NCI-H146 treated with DMSO at 0.1 percent for 48 hours (cell line): ENCODE data around the gene CFAP97.
"Not testable (repeated sequence)": the region's sequence is repeated elsewhere in the genome, so short reads cannot be mapped to it uniquely, and the experiment has no call there.

Source experiments
- DNase-seq: peaks from one replicate; lab custom pipeline; 2025; ENCODE audit not compliant: unreplicated experiment; lab: John Stamatoyannopoulos, UW

Gene CFAP97

DNA sequence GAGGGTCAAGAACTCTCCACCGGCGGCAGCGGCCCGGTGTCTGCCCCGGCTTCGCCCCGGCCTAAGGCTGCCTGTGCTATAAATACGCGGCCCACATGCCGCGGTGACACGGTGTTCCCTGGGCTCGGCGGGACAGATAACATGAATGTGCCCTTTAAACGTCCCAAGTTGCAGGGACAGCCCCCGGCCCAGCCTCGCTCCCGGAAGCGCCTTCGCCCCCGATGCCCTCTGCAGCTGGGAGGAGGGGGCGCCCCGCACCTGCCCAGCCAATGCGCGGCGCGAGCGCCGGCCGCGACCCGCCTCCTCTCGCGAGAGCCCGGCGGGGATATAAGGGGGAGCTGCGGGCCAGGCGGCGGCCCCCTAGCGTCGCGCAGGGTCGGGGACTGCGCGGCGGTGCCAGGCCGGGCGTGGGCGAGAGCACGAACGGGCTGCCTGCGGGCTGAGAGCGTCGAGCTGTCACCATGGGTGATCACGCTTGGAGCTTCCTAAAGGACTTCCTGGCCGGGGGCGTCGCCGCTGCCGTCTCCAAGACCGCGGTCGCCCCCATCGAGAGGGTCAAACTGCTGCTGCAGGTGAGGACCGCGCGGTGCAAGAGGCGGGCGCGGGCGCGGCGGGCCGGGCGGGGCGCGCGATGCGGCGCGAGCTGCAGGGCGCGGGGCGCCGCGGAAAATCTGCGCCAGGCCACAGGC is 60.7 kb downstream of the CFAP97 start, which contains the start of gene SLC25A4:
Gene SLC25A4 (plus strand): TSS at position 355 of the 689 bp plus-strand sequence. CDS start 107 bp downstream, at position 462.
- peak; percentile 28 for DNase-seq

DNA sequence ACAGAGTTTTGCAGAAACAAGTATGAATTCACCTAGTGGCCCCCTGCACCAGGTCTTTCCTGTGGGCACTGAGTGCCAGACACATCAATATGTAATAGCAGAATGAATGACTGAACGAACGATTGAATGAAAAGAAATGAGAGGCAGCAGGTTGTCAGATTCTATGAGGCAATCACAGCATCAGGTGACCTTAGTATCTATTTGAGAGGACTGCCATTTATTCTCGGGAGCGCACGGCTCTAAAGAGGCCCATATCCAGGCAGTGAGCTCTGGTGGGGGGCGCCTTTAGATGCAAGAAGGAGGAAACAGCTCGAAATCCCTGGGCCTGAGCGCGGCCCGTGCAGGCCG is 61.3 kb downstream of the CFAP97 start:
- DNase-seq: no peak

DNA sequence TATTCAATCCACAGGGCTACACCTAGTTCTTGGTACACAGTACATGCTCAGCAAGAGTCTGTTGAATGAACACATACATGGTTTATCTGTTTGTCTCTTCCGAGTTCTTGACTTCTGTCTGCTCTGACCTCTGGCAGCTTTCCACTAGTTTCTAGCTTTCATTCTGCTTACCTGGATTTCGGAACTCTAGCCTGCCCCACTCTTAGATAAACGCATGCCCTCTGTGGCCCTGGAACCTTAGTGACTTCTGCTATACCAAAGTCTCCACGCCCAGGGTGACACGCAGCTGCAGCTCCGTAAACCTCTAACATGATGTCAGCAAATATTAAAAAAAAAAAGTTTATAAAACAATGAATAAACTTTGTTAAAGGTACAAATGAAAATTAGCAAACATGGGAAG is 62.0 kb downstream of the CFAP97 start:
- no peak for DNase-seq

DNA sequence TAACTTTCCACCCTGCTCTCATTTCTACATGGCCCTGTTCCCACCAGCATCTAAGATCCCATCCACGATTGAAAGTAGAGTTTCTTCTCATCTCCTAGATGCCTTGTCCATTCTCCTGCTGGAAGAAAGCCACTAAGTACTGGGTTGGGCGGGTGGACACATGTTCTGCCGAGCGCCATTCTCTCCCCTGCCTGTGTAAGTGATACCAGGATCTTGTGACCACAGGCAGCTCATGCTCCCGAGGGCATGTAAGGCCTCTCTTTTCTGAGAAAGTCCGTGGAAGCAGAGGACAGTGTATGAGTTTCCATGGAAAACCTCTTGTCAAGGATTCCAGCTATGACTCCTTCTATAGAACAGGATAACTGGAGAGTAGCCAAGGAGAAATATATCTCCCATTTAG is 64.1 kb downstream of the CFAP97 start:
- no peak for DNase-seq

DNA sequence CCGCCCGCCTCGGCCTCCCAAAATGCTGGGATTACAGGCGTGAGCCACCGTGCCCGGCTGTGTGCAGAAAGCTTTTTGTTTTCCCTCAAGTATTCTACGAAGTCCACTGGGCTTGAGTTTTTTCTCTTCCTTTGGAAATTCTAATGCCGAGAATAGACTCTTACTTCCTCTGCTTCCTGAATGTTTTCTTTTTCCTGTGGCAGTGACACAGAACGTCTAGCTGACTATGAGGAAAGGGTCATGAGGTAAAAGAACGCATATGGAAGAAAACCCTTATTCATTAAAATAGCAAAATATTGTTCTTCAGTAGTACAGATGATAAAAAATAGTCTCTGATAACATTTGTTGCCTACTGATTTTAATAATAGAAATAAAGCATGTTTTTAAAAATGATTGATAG is 65.6 kb downstream of the CFAP97 start:
- no peak for DNase-seq

DNA sequence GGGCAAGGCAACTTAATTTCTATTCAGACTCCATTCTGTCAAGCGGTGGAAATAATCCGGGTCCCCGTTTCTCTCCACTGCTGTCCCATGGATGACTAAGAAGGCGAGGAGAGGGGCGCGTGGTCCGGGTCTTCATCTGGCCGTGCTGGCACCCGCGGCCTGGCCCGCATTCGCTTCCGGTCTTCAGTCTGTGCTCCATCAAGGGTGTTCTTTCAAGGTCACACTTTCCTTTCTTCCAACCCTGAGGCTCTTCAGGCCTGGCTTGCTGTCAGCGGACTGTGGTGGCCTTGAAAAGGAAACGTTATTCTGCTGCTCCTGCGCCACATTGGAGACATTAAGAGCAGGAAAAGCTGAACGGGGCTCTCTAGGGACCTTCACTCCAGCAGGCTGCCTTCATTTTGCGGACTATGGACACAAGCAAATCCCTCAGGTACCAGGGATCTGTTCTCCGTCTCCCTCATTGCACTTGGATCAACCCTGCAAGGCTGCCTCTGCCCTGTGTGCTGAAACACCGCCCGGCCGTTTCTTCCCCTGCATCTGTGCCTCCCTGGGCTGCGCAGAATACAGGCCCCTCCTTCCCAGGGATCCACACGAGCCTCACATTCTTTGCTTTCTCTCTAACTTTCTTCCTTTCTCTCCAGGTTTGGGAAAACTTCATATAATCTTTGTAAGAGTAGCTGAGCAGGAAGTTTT is 66.4 kb downstream of the CFAP97 start:
- DNase-seq: no peak

DNA sequence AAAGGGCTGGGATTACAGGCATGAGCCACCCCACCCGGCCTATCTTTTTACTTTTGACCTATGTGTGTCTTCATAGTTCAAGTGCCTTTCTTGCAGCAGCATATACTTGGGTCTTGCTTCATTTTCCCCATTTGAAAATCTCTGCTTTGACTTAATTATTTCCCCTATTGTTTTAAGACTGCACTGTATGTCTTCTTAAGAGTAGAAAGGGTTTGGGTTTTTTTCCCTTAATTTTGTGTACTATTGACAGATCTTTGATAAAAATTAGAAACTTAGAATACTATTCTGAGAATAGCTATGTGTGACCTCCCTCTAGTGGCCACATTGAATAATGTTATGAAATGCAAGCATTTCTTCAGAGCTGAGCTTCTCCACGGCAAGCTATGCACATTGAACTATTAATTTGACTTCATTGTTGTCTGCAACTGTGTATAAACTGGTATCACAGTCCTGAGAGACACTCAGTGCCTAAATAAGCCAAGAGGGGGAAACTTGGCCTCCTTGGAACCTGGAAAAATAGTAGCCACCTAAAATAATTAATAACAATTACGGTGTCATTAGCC is 69.4 kb downstream of the CFAP97 start:
- peak; percentile 2 for DNase-seq

DNA sequence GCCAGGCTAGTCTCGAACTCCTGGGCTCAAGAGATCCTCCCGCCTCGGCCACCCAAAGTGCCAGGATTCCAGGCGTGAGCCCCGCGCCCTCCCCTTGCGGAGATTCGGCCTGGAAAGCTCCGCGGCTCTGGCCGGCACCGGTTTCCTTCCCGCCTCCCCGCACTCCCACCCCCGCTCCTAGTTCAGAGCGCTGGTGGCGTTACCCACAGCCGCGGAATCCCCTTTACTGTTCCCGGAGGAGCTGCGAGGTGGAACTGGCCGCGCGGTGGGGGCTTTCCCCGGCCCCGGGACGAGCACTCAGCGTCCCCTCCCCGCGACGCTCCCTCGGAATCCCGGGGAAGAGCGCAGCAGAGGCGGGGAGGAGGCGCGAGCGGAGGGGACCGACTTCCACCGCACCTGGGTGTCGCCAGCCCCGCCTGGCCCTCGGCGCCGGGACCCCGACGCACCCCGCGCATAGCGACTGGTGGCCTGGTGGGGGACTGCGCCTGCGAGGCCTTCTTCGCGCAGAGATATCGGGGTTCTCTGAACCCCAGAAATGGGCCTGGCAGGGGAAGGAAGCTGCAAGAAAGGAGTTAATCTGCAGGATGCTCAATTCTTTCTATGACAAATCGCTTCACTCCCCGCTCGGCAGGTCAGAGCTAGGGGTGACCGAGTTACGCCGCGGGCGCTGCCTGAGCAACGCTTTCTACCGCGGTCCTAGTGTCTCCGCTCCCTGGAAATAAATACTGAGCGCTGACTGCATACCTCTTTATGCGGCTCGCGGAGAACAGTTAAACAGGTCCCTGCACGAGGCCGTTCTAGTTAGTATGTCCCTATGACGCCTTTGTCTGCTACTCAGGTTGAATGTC is 75.3 kb downstream of the CFAP97 start:
- peak; percentile 2 for DNase-seq

DNA sequence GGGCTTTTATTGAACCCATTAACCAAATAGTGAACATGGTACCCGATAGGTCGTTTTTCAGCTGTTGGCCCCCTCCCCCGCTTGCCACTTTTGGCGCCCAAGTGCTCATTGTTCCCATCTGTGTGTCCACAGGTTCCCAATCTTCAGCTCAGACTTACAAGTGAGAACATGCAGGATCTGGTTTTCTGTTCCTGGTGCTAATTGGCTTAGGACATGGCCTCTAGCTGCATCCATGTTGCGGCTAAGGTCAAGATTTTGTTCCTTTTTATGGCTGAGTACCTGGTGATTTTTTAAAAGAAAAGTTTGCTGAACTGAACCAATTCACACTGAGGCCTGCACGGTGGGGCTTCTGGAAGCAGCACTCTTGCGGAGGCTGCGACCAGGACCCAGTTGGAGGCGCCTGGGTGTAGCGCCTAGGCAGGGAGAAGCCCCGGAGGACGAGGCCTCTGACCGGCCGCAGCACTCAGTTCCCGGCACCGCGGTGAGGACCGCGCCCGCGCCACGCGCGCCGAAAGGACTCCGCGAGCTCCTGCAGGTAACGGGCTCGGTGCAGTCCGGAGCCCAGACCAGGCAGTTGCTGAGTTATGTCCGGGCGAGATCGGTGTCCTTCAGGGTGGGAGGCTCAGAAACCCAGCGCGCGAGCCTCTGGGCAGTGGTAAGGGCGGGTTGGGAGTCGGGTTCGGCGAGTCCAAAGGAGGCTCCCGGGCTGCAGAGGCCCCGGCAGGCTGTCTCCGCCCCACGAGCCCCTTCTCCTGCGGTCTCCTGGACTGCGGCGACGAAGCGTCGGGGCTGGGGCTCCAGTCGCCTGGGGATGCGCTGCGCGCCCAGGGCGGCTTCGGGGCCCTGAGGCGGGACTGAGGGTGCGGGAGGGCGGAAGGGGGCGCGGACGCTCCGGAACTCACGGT is 76.5 kb downstream of the CFAP97 start:
- DNase-seq: no peak

DNA sequence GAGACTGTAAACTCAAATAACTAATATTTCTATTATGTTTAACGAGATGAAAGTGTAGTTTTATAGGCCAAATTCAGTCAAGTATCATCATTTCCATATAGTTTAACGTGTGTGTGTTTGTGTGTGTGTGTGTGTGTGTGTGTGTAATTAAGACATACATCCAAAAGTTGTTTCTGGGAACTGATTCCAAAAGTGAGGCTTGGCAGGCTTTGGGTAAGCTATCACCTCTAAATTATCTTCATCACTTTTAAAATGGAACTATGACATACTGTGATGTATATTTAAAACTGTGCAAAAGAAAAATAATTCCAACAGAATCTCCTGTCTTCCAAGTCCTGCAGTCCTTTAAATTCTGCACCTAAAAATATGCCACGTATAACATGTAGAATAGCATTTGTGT is 79.8 kb downstream of the CFAP97 start:
- DNase-seq: no peak

DNA sequence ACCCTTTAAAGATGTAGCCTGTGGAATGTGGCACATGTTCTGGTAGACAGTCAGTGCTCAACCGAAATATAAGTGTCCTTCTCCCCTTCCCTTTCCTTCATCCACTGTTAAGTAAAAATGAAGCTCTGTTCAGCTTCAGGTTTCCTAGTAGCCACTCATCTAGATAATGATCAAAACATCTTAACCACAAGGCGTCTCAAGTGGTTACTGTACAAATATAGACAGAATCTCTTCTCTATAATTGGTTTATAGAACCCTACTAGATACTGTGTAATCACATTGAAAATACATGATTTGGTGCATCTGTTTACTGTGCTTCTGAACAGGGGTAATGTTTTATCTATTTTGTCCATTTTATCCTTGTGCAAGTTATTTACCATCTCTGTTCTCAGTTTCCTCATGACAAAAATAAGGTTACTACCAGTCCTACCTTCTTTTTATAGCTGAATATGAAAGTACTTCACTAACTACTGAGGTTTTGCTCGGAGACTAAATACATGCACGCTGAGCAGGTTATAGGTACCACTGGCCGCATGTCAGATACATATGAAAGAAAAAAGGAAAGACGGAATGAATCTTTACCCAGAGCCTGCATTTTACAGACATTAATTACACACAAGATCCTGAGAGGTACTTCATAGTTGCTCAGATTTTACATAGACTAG is 81.0 kb downstream of the CFAP97 start:
- DNase-seq: no peak

DNA sequence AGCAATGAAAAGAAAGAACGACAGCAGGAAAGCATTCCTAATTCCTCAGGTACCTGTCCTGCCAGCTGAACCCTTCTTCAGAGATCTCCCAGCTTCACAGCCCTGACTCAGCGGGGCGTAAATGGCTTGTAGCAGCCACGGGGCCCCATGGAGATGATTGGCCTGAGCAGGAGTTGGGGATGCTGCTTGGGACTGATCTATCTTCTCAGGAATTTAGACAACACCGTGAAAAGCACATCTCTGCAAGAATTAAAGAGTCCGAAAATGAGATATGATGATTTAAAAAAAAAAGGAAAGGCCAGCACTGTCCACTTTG is 83.2 kb downstream of the CFAP97 start:
- no peak for DNase-seq

DNA sequence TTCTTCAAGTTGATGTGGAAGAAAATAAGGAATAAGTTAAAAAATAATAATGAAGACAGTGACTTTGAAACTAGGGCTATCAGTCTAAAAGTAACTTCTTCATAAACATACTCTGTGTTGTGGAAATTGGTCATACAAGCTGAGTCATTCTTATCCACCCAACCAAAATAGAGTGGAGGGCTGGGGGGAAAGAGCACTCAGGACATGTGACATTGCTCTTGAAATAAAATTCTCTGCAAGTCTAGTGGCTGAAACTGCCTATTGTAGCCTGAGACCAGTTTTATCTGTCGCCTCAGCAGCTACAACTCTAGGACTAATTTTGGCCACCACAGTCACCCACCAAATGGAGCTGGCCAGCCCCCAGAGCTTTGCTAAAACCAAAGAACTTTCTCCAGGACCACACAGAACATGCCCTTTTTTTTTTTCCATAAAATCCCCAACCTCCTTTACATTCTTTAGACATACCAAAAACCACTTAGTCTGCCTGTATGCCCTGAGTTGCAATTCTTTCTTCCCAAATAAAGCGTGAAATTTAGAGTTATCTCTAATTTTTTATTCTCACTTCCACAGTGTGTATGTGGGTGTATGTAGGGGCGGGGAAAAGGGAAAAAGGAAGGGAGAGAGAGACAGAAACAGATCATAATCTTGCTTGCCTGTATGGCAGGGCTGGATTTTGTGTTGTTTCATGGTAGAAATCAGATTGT is 83.7 kb downstream of the CFAP97 start:
- no peak for DNase-seq

DNA sequence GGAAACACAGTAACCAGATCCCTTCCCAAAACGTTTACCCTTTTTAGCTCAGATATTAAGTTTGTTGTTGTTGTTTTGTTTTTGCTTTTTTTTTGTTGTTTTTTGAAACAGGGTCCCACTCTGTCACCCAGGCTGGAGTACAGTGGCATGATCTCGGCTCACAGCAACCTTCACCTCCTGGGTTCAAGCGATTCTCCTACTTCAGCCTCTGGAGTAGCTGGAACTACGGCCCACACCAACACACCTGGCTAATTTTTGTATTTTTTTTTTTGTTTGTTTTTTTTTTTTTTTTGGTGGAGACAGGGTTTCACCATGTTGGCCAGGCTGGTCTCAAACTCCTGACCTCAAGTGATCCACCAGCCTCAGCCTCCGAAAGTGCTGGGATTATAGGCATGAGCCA is 84.3 kb downstream of the CFAP97 start:
- not testable (repeated sequence) for DNase-seq

DNA sequence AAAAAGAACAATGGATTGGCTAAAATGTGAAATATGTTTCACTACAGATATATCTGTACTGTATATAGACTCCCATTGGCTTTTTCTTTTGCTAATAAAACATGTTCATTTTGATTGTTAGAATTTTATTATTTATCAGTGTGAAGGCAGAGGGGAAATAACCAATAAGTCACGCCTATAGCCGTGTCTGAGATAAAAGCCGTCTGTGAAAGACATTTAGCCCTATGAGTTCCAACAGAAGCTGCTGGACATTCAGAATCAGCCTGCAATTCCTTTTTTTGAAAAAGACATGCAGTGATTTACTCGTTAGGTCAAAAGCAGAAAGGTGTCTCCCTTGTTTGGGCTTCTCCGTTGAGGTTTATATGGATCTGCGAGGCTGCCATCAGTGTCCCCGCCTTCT is 84.9 kb downstream of the CFAP97 start:
- DNase-seq: no peak

DNA sequence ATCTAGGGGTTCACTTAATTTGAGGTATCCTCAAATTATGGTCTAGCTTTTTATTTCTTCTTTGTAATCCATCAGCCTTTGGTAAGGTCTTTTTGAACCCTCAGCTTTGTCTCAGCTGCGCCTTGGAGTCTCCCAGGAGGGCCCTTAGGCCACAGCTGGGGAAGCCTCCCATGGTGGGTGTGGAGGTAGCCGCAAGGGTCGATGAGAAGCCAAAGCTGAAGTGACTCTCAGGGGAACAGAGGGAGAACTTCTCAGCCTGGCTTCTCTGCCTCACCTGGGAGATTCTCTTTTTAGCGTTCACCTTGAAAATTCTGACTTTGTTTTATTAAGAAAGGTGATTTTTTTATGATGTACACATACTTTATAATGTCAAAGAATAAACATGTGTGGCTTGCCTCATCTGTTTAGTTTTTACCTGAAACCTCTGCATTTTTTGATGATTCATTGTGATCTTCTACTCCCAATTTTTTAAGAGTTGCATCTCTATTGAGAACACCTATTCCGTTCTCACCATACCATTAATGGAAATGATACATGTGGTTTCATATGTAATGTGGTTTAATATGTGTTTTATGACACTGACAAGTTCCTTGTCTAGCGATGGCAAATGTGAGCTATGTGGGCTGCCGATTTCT is 86.4 kb downstream of the CFAP97 start:
- DNase-seq: no peak

DNA sequence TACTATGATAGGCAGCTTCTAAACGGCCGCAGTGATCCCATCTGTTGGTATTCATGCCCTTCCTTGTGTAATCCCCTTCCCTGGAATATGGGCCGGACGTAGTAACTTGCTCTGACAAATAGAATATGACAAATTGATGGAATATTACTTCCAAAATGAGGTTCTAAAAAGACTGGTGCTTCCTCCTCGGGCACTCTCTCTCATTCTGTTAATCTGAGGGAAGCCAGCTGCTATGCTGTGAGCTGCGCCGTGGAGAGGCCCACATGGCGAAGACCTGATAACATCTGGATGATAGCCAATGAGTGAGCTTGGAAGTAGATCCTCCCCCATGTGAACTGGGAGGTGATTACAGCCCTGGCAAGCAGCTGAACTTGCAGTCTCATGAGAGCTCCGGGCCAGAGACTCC is 88.0 kb downstream of the CFAP97 start:
- no peak for DNase-seq

DNA sequence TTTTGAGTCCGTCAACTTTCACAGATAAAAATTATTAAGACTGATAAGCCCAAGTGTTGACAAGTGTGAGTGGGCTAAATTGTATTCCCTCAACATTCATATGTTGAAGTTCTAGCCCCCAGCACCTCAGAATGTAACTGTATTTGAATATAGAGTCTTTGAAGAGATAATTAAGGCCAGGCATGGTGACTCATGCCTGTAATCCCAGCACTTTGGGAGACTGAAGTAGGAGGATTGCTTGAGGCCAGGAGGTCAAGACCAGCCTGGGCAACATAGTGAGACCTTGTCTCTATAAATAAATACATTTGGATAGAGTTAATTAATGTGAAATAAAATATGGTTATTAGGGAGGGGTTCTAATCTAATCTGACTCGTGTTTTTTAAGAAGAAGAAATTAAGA is 90.5 kb downstream of the CFAP97 start:
- DNase-seq: no peak

DNA sequence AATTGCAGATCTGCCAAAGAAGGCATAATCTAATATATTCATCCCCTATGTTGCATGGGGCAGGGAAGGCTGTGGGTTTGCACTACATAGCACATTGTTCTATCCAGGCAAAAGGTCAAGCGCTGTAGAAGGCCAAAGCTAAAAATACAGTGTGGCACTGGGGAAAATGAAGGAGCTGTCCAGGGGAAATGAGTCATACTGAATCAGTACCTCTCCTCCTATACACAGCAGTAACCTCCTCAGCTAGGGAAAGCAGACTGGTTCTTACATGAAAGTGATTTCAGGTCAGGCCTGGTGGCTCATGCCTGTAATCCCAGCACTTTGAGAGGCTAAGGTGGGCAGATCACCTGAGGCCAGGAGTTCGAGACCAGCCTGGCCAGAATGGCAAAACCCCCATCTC is 91.7 kb downstream of the CFAP97 start:
- no peak for DNase-seq
